GM23338 (cell line): Measurements from ENCODE around the gene TMEM163. TPM values are rescaled to one million over a fixed set of nuclear protein-coding genes. Genes with fewer than 3 reads are reported as not detected.

Experiments used
- ATAC-seq: fragments of 200-7000 bp; cut with Tn5 transposase; 3 replicates; pipeline ENCODE4 v1.9.1; 2020
- DNase-seq: peaks from one replicate; pipeline ENCODE4 v3.0.0-alpha.2; 2015; ENCODE audit warnings: low spot score
- H2AFZ ChIP-seq: fragments of 200-600 bp; sonication (generic); 2 replicates; pipeline ENCODE4 v1.8.0; 2016; ENCODE audit warnings: antibody characterized with exemption, mild to moderate bottlenecking, moderate library complexity
- H3F3A ChIP-seq: fragments of 200-600 bp; sonication (generic); replicated peaks from 2 replicates; pipeline ENCODE4 v1.8.0; 2017; ENCODE audit warnings: antibody characterized with exemption, mixed run types, low read depth
- H3K27ac ChIP-seq: fragments of 200-600 bp; sonication (generic); 2 replicates; pipeline ENCODE4 v1.6.1; 2016; ENCODE audit warnings: low read depth
- H3K27me3 ChIP-seq: fragments of 200-600 bp; sonication (generic); 2 replicates; pipeline ENCODE4 v1.8.0; 2016; ENCODE audit warnings: mild to moderate bottlenecking, mixed run types, moderate library complexity; ENCODE audit not compliant: insufficient read depth
- H3K36me3 ChIP-seq: fragments of 200-600 bp; sonication (generic); 2 replicates; pipeline ENCODE4 v1.8.0; 2016; ENCODE audit warnings: mild to moderate bottlenecking; ENCODE audit not compliant: insufficient read depth
- H3K4me1 ChIP-seq: fragments of 200-600 bp; sonication (generic); 2 replicates; pipeline ENCODE4 v1.8.0; 2016; ENCODE audit warnings: mild to moderate bottlenecking, moderate library complexity; ENCODE audit not compliant: insufficient read depth
- H3K4me2 ChIP-seq: fragments of 200-600 bp; sonication (generic); 2 replicates; pipeline ENCODE4 v1.7.1; 2017; ENCODE audit warnings: mixed run types
- H3K4me3 ChIP-seq: fragments of 200-600 bp; sonication (generic); 2 replicates; pipeline ENCODE4 v1.6.1; 2016; ENCODE audit warnings: mixed run types
- H3K79me2 ChIP-seq: fragments of 200-600 bp; sonication (generic); replicated peaks from 2 replicates; pipeline ENCODE4 v1.8.0; 2017; ENCODE audit warnings: mild to moderate bottlenecking; ENCODE audit not compliant: insufficient read depth
- H3K9me2 ChIP-seq: fragments of 200-600 bp; sonication (generic); 2 replicates; pipeline ENCODE4 v1.8.0; 2017; ENCODE audit not compliant: insufficient read depth
- H4K20me1 ChIP-seq: fragments of 200-600 bp; sonication (generic); replicated peaks from 2 replicates; pipeline ENCODE4 v1.8.0; 2017; ENCODE audit warnings: mild to moderate bottlenecking; ENCODE audit not compliant: insufficient read depth
- H3K27ac Mint-ChIP-seq: 2 replicates; pipeline ENCODE4 v1.8.0; 2020; ENCODE audit warnings: inconsistent platforms, mild to moderate bottlenecking, moderate library complexity, mixed read lengths
- H3K27me3 Mint-ChIP-seq: 3 replicates; pipeline ENCODE4 v1.8.0; 2022; ENCODE audit warnings: low read depth, mild to moderate bottlenecking, moderate library complexity, mixed read lengths, inconsistent platforms; ENCODE audit not compliant: insufficient read depth, poor library complexity
- H3K36me3 Mint-ChIP-seq: 3 replicates; pipeline ENCODE4 v1.8.0; 2021; ENCODE audit warnings: low read depth, mild to moderate bottlenecking, inconsistent platforms, moderate library complexity, mixed read lengths
- H3K4me1 Mint-ChIP-seq: 3 replicates; pipeline ENCODE4 v1.8.0; 2020; ENCODE audit warnings: mild to moderate bottlenecking, inconsistent platforms, mixed read lengths
- H3K4me3 Mint-ChIP-seq: 3 replicates; pipeline ENCODE4 v1.8.0; 2021; ENCODE audit warnings: moderate library complexity, mild to moderate bottlenecking, inconsistent platforms, mixed read lengths
- H3K9me3 Mint-ChIP-seq: 3 replicates; pipeline ENCODE4 v1.8.0; 2020; ENCODE audit warnings: moderate library complexity, mild to moderate bottlenecking, inconsistent platforms, mixed read lengths
- CREB1 ChIP-seq: fragments of 250-450 bp; sonication (Bioruptor Pico); IDR thresholded peaks from 2 replicates; pipeline ENCODE4 v1.5.0; 2020; ENCODE audit warnings: low read depth, mild to moderate bottlenecking, moderate library complexity
- EZH2 ChIP-seq: fragments of 200-600 bp; sonication (generic); IDR thresholded peaks from one replicate; pipeline ENCODE4 v1.8.0; 2017; ENCODE audit warnings: antibody characterized with exemption, mild to moderate bottlenecking, low read depth; ENCODE audit not compliant: unreplicated experiment
- EZH2phosphoT487 ChIP-seq: fragments of 200-600 bp; sonication (generic); IDR thresholded peaks from one replicate; pipeline ENCODE4 v1.8.1; 2018; ENCODE audit warnings: antibody characterized with exemption; ENCODE audit not compliant: unreplicated experiment
- JUNB ChIP-seq: IDR thresholded peaks from one replicate; pipeline ENCODE4 v1.6.1; 2016; ENCODE audit warnings: antibody characterized with exemption; ENCODE audit not compliant: unreplicated experiment
- NANOG ChIP-seq: IDR thresholded peaks from 2 replicates; pipeline ENCODE4 v1.6.1; 2016; ENCODE audit warnings: antibody characterized with exemption, borderline replicate concordance
- POLR2AphosphoS5 ChIP-seq: IDR thresholded peaks from 2 replicates; pipeline ENCODE4 v1.6.1; 2016; ENCODE audit warnings: antibody characterized with exemption, low read depth
- STAT1 ChIP-seq: IDR thresholded peaks from one replicate; pipeline ENCODE4 v1.6.1; 2016; ENCODE audit warnings: antibody characterized with exemption; ENCODE audit not compliant: unreplicated experiment
- ZNF114 ChIP-seq: fragments of 250-450 bp; sonication (Bioruptor Pico); IDR thresholded peaks from 2 replicates; pipeline ENCODE4 v1.5.0; 2020; ENCODE audit warnings: mild to moderate bottlenecking, moderate library complexity
- ZNF331 ChIP-seq: fragments of 250-450 bp; sonication (Bioruptor Pico); IDR thresholded peaks from 2 replicates; pipeline ENCODE4 v1.5.0; 2020; ENCODE audit warnings: low read depth, mild to moderate bottlenecking, moderate library complexity
- polyA plus RNA-seq: library from polyadenylated mRNA; unstranded; fragments of >200 nt; fragmentation: Nextera tagmentation; extraction: Ambion mirVana; gene quantifications from 2 replicates; pipeline ENCODE4 v1.2.1, GENCODE V29; 2016
- total RNA-seq: library from RNA; depleted of rRNA; stranded (reverse); fragments of >200 nt; shearing (Covaris generic); gene quantifications from 2 replicates; pipeline ENCODE4 v1.2.3, GENCODE V29; 2014
- TF ChIP-seq, protein P1 (sequence below), 2 experiments: fragments of 200-600 bp in 1 of 2; sonication (generic) in 1 of 2; conservative IDR thresholded peaks; 2 replicates each; pipeline versions ENCODE4 v1.5.1 to v1.6.1; 2016 to 2017; ENCODE audit warnings: antibody characterized with exemption in 2 of 2, low read depth in 2 of 2, mild to moderate bottlenecking in 2 of 2, moderate library complexity in 1 of 2
- TF ChIP-seq, protein P2 (sequence below): IDR thresholded peaks from one replicate; pipeline ENCODE4 v1.6.1; 2018; ENCODE audit warnings: antibody characterized with exemption; ENCODE audit not compliant: unreplicated experiment
- TF ChIP-seq, protein P3 (sequence below): IDR thresholded peaks from 2 replicates; pipeline ENCODE4 v1.6.1; 2016; ENCODE audit warnings: antibody characterized with exemption
- TF ChIP-seq, protein P4 (sequence below): fragments of 250-450 bp; sonication (Bioruptor Pico); IDR thresholded peaks from 2 replicates; pipeline ENCODE4 v1.5.0; 2020; ENCODE audit warnings: mild to moderate bottlenecking, moderate library complexity

TMEM163 gene
- total and polyA plus RNA-seq, 2 experiments from 2014 or later, result 1.1 to 1.8 TPM

DNA sequence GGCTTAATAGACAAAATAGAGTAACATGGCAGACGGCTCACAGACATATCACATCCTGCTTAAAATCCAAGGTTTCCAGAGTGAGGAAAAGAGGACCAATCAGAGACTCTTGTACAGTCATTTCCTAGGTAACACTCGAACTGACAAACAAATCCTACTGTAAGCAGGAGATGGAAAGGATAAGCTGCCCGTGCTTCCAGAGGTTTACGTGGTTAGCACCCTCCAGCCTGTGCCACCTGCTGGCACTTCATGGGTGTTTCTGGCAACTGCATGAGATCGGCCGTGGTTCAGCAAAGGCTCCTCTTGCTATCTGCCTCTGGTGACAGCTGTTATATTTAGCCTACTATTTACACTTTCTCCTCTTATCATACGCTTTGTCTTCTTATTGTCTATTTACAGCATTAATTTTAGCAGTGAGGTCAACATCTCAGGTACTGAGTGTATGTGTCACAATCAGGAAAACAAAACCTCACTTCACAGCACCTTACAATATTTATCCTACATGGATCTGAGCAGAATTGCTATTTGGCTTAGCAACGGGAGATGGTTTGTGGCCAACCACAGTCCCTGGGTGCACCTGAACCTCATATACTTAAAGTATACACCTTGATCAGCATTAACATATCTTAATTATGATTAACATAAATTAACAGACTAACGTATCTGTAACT is 226.9 kb downstream of the TMEM163 start:
- Histone ChIP-seq H3K9me2 (no peaks in the 10 kb centered on the region), H3K79me2 (no peaks in the 10 kb centered on the region), H4K20me1 (no peaks in the 10 kb centered on the region), H3K4me3 (no peak overlapping the region), H3K27me3 (no peaks in the 10 kb centered on the region), H3K4me2 (no peak overlapping the region), H2AFZ (no peak overlapping the region), H3K4me1 (no peaks in the 10 kb centered on the region), H3K36me3 (no peaks in the 10 kb centered on the region), H3K27ac (no peak overlapping the region), H3F3A (no peaks in the 10 kb centered on the region)
- no peaks in the 10 kb centered on the region for H3K9me3 Mint-ChIP-seq
- ATAC-seq (no peak), DNase-seq (no peak)
- TF ChIP-seq, protein P1, sequence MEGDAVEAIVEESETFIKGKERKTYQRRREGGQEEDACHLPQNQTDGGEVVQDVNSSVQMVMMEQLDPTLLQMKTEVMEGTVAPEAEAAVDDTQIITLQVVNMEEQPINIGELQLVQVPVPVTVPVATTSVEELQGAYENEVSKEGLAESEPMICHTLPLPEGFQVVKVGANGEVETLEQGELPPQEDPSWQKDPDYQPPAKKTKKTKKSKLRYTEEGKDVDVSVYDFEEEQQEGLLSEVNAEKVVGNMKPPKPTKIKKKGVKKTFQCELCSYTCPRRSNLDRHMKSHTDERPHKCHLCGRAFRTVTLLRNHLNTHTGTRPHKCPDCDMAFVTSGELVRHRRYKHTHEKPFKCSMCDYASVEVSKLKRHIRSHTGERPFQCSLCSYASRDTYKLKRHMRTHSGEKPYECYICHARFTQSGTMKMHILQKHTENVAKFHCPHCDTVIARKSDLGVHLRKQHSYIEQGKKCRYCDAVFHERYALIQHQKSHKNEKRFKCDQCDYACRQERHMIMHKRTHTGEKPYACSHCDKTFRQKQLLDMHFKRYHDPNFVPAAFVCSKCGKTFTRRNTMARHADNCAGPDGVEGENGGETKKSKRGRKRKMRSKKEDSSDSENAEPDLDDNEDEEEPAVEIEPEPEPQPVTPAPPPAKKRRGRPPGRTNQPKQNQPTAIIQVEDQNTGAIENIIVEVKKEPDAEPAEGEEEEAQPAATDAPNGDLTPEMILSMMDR (conservative IDR thresholded peaks at IDR 0.05; ENCODE audit: low read depth in 2 of 2), result no peak
- TF ChIP-seq, protein P2, sequence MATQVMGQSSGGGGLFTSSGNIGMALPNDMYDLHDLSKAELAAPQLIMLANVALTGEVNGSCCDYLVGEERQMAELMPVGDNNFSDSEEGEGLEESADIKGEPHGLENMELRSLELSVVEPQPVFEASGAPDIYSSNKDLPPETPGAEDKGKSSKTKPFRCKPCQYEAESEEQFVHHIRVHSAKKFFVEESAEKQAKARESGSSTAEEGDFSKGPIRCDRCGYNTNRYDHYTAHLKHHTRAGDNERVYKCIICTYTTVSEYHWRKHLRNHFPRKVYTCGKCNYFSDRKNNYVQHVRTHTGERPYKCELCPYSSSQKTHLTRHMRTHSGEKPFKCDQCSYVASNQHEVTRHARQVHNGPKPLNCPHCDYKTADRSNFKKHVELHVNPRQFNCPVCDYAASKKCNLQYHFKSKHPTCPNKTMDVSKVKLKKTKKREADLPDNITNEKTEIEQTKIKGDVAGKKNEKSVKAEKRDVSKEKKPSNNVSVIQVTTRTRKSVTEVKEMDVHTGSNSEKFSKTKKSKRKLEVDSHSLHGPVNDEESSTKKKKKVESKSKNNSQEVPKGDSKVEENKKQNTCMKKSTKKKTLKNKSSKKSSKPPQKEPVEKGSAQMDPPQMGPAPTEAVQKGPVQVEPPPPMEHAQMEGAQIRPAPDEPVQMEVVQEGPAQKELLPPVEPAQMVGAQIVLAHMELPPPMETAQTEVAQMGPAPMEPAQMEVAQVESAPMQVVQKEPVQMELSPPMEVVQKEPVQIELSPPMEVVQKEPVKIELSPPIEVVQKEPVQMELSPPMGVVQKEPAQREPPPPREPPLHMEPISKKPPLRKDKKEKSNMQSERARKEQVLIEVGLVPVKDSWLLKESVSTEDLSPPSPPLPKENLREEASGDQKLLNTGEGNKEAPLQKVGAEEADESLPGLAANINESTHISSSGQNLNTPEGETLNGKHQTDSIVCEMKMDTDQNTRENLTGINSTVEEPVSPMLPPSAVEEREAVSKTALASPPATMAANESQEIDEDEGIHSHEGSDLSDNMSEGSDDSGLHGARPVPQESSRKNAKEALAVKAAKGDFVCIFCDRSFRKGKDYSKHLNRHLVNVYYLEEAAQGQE, result no peak
- TF ChIP-seq POLR2AphosphoS5 (no peak), CREB1 (CRISPR knock-in tag) (no peak), ZNF114 (no peak), EZH2 (no peak), NANOG (no peak), JUNB (no peak), EZH2phosphoT487 (no peak), ZNF331 (no peak), STAT1 (no peak)
- TF ChIP-seq, protein P3, sequence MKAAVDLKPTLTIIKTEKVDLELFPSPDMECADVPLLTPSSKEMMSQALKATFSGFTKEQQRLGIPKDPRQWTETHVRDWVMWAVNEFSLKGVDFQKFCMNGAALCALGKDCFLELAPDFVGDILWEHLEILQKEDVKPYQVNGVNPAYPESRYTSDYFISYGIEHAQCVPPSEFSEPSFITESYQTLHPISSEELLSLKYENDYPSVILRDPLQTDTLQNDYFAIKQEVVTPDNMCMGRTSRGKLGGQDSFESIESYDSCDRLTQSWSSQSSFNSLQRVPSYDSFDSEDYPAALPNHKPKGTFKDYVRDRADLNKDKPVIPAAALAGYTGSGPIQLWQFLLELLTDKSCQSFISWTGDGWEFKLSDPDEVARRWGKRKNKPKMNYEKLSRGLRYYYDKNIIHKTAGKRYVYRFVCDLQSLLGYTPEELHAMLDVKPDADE, result no peak
- TF ChIP-seq, protein P4, sequence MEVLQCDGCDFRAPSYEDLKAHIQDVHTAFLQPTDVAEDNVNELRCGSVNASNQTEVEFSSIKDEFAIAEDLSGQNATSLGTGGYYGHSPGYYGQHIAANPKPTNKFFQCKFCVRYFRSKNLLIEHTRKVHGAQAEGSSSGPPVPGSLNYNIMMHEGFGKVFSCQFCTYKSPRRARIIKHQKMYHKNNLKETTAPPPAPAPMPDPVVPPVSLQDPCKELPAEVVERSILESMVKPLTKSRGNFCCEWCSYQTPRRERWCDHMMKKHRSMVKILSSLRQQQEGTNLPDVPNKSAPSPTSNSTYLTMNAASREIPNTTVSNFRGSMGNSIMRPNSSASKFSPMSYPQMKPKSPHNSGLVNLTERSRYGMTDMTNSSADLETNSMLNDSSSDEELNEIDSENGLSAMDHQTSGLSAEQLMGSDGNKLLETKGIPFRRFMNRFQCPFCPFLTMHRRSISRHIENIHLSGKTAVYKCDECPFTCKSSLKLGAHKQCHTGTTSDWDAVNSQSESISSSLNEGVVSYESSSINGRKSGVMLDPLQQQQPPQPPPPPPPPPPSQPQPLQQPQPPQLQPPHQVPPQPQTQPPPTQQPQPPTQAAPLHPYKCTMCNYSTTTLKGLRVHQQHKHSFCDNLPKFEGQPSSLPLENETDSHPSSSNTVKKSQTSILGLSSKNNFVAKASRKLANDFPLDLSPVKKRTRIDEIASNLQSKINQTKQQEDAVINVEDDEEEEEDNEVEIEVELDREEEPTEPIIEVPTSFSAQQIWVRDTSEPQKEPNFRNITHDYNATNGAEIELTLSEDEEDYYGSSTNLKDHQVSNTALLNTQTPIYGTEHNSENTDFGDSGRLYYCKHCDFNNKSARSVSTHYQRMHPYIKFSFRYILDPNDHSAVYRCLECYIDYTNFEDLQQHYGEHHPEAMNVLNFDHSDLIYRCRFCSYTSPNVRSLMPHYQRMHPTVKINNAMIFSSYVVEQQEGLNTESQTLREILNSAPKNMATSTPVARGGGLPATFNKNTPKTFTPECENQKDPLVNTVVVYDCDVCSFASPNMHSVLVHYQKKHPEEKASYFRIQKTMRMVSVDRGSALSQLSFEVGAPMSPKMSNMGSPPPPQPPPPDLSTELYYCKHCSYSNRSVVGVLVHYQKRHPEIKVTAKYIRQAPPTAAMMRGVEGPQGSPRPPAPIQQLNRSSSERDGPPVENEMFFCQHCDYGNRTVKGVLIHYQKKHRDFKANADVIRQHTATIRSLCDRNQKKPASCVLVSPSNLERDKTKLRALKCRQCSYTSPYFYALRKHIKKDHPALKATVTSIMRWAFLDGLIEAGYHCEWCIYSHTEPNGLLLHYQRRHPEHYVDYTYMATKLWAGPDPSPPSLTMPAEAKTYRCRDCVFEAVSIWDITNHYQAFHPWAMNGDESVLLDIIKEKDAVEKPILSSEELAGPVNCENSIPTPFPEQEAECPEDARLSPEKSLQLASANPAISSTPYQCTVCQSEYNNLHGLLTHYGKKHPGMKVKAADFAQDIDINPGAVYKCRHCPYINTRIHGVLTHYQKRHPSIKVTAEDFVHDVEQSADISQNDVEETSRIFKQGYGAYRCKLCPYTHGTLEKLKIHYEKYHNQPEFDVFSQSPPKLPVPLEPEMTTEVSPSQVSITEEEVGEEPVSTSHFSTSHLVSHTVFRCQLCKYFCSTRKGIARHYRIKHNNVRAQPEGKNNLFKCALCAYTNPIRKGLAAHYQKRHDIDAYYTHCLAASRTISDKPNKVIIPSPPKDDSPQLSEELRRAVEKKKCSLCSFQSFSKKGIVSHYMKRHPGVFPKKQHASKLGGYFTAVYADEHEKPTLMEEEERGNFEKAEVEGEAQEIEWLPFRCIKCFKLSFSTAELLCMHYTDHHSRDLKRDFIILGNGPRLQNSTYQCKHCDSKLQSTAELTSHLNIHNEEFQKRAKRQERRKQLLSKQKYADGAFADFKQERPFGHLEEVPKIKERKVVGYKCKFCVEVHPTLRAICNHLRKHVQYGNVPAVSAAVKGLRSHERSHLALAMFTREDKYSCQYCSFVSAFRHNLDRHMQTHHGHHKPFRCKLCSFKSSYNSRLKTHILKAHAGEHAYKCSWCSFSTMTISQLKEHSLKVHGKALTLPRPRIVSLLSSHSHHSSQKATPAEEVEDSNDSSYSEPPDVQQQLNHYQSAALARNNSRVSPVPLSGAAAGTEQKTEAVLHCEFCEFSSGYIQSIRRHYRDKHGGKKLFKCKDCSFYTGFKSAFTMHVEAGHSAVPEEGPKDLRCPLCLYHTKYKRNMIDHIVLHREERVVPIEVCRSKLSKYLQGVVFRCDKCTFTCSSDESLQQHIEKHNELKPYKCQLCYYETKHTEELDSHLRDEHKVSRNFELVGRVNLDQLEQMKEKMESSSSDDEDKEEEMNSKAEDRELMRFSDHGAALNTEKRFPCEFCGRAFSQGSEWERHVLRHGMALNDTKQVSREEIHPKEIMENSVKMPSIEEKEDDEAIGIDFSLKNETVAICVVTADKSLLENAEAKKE (CRISPR knock-in tag), result no peak
- H3K4me3 Mint-ChIP-seq, result no peak overlapping the region
- H3K4me1 Mint-ChIP-seq, result peaks cover 8% of the 10 kb centered on the region
- peaks cover 9% of the 10 kb centered on the region for H3K27me3 Mint-ChIP-seq
- H3K36me3 Mint-ChIP-seq, result no peaks in the 10 kb centered on the region
- H3K27ac Mint-ChIP-seq, result no peak overlapping the region
